ENCODE results near the gene UBE2I. TPM values are rescaled to one million over a fixed set of nuclear protein-coding genes. Genes with fewer than 3 reads are reported as not detected.
"Not testable (repeated sequence)": the region's sequence is repeated elsewhere in the genome, so short reads cannot be mapped to it uniquely, and the experiment has no call there.

UBE2I gene
- total and polyA plus RNA-seq, 4 donors = 19.4 to 23.9 (median 22.5) TPM

DNA sequence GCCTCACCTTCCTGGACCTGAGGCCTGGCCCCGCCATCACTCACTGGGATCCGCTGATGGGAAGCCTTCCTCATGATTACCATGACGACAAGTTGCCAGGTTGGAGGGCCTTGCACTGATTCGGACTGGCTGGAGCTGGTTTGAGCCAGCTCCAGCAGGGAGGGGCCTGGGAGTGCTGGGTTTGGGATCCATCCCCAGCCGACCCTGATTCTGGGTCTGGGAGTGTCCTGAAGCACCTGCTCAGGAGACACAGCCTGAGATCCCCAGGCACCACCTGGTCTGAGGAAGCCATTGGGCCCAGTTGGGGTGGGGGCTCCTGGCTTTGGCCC lies 18.1 kb downstream of the UBE2I start:
- no peak overlapping the region for H3K27ac ChIP-seq (ENCODE audit: low read depth in 1 of 2, low read length in 2 of 2)
- peaks cover 1 to 12% (median 7%) of the 10 kb centered on the region in 4 donors for H3K4me1 ChIP-seq (ENCODE audit: control insufficient read depth in 4 of 4, insufficient read depth in 4 of 4, low read length in 3 of 4)
- TF ChIP-seq RAD21 (IDR thresholded peaks at IDR 0.05) (no peak), FOXA1 (IDR thresholded peaks at IDR 0.05) (no peak), SP1 (IDR thresholded peaks at IDR 0.05) (no peak), TAF1 (conservative IDR thresholded peaks at IDR 0.05) (no peak), EGR1 (IDR thresholded peaks at IDR 0.05; ENCODE audit: low read depth in 2 of 2) (no peak), YY1 (IDR thresholded peaks at IDR 0.05) (no peak), HNF4G (IDR thresholded peaks at IDR 0.05) (no peak)
- TF ChIP-seq, protein P1, sequence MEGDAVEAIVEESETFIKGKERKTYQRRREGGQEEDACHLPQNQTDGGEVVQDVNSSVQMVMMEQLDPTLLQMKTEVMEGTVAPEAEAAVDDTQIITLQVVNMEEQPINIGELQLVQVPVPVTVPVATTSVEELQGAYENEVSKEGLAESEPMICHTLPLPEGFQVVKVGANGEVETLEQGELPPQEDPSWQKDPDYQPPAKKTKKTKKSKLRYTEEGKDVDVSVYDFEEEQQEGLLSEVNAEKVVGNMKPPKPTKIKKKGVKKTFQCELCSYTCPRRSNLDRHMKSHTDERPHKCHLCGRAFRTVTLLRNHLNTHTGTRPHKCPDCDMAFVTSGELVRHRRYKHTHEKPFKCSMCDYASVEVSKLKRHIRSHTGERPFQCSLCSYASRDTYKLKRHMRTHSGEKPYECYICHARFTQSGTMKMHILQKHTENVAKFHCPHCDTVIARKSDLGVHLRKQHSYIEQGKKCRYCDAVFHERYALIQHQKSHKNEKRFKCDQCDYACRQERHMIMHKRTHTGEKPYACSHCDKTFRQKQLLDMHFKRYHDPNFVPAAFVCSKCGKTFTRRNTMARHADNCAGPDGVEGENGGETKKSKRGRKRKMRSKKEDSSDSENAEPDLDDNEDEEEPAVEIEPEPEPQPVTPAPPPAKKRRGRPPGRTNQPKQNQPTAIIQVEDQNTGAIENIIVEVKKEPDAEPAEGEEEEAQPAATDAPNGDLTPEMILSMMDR (IDR thresholded peaks at IDR 0.05; ENCODE audit: low read depth, low read length, missing input control) = no peak
- TF ChIP-seq, protein P2, sequence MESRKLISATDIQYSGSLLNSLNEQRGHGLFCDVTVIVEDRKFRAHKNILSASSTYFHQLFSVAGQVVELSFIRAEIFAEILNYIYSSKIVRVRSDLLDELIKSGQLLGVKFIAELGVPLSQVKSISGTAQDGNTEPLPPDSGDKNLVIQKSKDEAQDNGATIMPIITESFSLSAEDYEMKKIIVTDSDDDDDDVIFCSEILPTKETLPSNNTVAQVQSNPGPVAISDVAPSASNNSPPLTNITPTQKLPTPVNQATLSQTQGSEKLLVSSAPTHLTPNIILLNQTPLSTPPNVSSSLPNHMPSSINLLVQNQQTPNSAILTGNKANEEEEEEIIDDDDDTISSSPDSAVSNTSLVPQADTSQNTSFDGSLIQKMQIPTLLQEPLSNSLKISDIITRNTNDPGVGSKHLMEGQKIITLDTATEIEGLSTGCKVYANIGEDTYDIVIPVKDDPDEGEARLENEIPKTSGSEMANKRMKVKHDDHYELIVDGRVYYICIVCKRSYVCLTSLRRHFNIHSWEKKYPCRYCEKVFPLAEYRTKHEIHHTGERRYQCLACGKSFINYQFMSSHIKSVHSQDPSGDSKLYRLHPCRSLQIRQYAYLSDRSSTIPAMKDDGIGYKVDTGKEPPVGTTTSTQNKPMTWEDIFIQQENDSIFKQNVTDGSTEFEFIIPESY (IDR thresholded peaks at IDR 0.05) = no peak
- TF ChIP-seq, protein P3, sequence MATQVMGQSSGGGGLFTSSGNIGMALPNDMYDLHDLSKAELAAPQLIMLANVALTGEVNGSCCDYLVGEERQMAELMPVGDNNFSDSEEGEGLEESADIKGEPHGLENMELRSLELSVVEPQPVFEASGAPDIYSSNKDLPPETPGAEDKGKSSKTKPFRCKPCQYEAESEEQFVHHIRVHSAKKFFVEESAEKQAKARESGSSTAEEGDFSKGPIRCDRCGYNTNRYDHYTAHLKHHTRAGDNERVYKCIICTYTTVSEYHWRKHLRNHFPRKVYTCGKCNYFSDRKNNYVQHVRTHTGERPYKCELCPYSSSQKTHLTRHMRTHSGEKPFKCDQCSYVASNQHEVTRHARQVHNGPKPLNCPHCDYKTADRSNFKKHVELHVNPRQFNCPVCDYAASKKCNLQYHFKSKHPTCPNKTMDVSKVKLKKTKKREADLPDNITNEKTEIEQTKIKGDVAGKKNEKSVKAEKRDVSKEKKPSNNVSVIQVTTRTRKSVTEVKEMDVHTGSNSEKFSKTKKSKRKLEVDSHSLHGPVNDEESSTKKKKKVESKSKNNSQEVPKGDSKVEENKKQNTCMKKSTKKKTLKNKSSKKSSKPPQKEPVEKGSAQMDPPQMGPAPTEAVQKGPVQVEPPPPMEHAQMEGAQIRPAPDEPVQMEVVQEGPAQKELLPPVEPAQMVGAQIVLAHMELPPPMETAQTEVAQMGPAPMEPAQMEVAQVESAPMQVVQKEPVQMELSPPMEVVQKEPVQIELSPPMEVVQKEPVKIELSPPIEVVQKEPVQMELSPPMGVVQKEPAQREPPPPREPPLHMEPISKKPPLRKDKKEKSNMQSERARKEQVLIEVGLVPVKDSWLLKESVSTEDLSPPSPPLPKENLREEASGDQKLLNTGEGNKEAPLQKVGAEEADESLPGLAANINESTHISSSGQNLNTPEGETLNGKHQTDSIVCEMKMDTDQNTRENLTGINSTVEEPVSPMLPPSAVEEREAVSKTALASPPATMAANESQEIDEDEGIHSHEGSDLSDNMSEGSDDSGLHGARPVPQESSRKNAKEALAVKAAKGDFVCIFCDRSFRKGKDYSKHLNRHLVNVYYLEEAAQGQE (IDR thresholded peaks at IDR 0.05) = no peak
- no peak overlapping the region for H3K4me3 ChIP-seq (ENCODE audit: low read depth in 1 of 3, low read length in 3 of 3)
- WGBS = 78% methylated on average over 5 of the region's 5 CpGs
- no peak overlapping the region for H3K9ac ChIP-seq (ENCODE audit: low read depth in 1 of 2, low read length in 2 of 2)
- H3K36me3 ChIP-seq (ENCODE audit: control insufficient read depth in 4 of 4, insufficient read depth in 3 of 4, low read depth in 1 of 4, low read length in 3 of 4) = peaks cover 4 to 26% (median 10%) of the 10 kb centered on the region in 4 donors
- no peaks in the 10 kb centered on the region for H3K27me3 ChIP-seq (ENCODE audit: control insufficient read depth in 4 of 4, insufficient read depth in 4 of 4, low read length in 3 of 4)
- H3K9me3 ChIP-seq (ENCODE audit: control insufficient read depth in 4 of 4, low read length in 3 of 4) = peaks cover 0 to 3% (median 0%) of the 10 kb centered on the region in 4 donors
- DNase-seq (ENCODE audit: low spot score) = no peak

DNA sequence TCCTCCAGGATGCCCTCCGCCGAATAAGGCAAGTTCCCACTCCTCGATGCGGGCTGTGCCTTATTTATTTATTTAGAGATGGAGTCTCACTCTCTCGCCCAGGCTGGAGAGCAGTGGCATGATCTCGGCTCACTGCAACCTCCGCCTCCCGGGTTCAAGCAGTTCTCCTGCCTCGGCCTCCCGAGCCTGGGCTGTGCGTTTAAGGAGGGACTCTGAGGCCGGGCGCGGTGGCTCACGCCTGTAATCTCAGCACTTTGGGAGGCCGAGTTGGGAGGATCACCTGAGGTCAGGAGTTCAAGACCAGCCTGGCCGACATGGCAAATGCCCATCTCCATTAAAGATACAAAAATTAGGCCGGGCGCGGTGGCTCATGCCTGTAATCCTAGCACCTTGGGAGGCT lies 18.7 kb downstream of the UBE2I start:
- WGBS = 90% methylated on average over 20 of the region's 20 CpGs
- Histone ChIP-seq H3K36me3 (ENCODE audit: control insufficient read depth in 4 of 4, insufficient read depth in 3 of 4, low read depth in 1 of 4, low read length in 3 of 4) (peaks cover 4 to 25% (median 10%) of the 10 kb centered on the region in 4 donors), H3K4me1 (ENCODE audit: control insufficient read depth in 4 of 4, insufficient read depth in 4 of 4, low read length in 3 of 4) (peaks cover 1 to 12% (median 8%) of the 10 kb centered on the region in 4 donors)
- not testable (repeated sequence) for H3K9ac ChIP-seq (ENCODE audit: low read depth in 1 of 2, low read length in 2 of 2); H3K4me3 ChIP-seq (ENCODE audit: low read depth in 1 of 3, low read length in 3 of 3); DNase-seq (ENCODE audit: low spot score); H3K27me3 ChIP-seq (ENCODE audit: control insufficient read depth in 4 of 4, insufficient read depth in 4 of 4, low read length in 3 of 4); H3K9me3 ChIP-seq (ENCODE audit: control insufficient read depth in 4 of 4, low read length in 3 of 4); H3K27ac ChIP-seq (ENCODE audit: low read depth in 1 of 2, low read length in 2 of 2)

DNA sequence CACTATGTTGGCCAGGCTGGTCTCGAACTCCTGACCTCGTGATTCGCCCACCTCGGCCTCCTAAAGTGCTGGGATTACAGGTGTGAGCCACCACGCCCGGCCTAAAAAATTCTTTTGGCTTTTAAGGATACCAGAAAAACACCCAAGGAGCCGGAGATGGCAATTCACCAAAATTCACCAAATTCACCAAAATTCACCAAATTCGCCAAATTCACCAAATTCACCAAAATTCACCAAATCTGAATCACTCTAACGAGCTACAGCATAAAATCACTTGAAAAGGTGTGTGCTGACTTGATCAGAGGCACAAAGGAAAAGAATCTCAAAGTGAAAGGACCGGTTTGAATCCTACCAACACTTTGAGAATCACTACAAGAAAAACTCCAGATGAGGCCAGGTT lies 19.5 kb downstream of the UBE2I start:
- not testable (repeated sequence) for DNase-seq (ENCODE audit: low spot score); H3K27me3 ChIP-seq (ENCODE audit: control insufficient read depth in 4 of 4, insufficient read depth in 4 of 4, low read length in 3 of 4); H3K9ac ChIP-seq (ENCODE audit: low read depth in 1 of 2, low read length in 2 of 2); H3K9me3 ChIP-seq (ENCODE audit: control insufficient read depth in 4 of 4, low read length in 3 of 4); H3K27ac ChIP-seq (ENCODE audit: low read depth in 1 of 2, low read length in 2 of 2); H3K4me3 ChIP-seq (ENCODE audit: low read depth in 1 of 3, low read length in 3 of 3)
- 91% methylated on average over 10 of the region's 10 CpGs for WGBS
- peaks cover 0 to 17% (median 9%) of the 10 kb centered on the region in 4 donors for H3K36me3 ChIP-seq (ENCODE audit: control insufficient read depth in 4 of 4, insufficient read depth in 3 of 4, low read depth in 1 of 4, low read length in 3 of 4)
- peaks cover 6 to 14% (median 10%) of the 10 kb centered on the region in 4 donors for H3K4me1 ChIP-seq (ENCODE audit: control insufficient read depth in 4 of 4, insufficient read depth in 4 of 4, low read length in 3 of 4)
